ENCODE data around the gene PALD1.

DNA sequence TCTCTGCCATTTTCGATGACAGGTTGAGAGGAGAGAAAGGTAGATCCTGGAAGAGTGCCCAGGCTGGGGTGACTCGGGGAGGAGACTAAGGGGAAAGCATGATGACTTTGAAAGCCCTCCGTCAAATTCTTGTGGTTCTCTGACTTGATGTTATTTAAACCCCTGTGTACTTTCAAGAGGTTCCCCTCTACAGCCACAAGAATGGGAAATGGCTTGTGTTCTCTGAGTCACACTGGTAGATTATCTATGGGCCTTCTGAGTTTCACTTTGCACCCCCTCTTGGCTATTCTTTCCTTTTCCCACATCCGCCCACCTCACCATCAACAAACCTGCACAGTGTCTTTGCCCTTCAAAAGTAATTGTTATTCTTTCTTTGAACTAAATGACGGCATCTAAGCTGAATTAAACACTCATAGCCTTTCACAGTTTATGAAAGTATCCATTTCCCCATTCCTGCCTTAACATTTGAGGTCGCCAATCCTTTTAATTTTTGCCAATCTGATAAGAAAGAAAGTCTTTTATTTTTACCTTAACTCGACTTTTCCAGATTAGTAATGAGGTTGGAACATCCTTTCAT is 99.9 kb downstream of the PALD1 start:
- TF ChIP-seq, protein P1, sequence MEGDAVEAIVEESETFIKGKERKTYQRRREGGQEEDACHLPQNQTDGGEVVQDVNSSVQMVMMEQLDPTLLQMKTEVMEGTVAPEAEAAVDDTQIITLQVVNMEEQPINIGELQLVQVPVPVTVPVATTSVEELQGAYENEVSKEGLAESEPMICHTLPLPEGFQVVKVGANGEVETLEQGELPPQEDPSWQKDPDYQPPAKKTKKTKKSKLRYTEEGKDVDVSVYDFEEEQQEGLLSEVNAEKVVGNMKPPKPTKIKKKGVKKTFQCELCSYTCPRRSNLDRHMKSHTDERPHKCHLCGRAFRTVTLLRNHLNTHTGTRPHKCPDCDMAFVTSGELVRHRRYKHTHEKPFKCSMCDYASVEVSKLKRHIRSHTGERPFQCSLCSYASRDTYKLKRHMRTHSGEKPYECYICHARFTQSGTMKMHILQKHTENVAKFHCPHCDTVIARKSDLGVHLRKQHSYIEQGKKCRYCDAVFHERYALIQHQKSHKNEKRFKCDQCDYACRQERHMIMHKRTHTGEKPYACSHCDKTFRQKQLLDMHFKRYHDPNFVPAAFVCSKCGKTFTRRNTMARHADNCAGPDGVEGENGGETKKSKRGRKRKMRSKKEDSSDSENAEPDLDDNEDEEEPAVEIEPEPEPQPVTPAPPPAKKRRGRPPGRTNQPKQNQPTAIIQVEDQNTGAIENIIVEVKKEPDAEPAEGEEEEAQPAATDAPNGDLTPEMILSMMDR (IDR thresholded peaks at IDR 0.05) = no peak
- TF ChIP-seq POLR2A (IDR thresholded peaks at IDR 0.05) = no peak

Measured in thyroid gland (tissue), 4 donors.